OCI-LY1 (cell line): ENCODE results near the gene NT5C2.

Experiments
- H2AFZ ChIP-seq: fragments of 200-600 bp; sonication (generic), shearing (Covaris generic); 2 replicates; pipeline ENCODE4 v1.6.0; 2014; ENCODE audit warnings: antibody characterized with exemption, mild to moderate bottlenecking, low read length
- H3F3A ChIP-seq: fragments of 200-600 bp; sonication (generic), shearing (Covaris generic); 2 replicates; pipeline ENCODE4 v1.6.0; 2014; ENCODE audit warnings: mild to moderate bottlenecking, antibody characterized with exemption, low read length, moderate library complexity; ENCODE audit not compliant: insufficient read depth
- H3K27ac ChIP-seq: fragments of 200-600 bp; sonication (generic); 2 replicates; pipeline ENCODE4 v1.5.1; 2014; ENCODE audit warnings: low read length, mixed run types, mild to moderate bottlenecking, low read depth; ENCODE audit not compliant: poor library complexity, severe bottlenecking
- H3K27me3 ChIP-seq: fragments of 200-600 bp; sonication (generic); 2 replicates; pipeline ENCODE4 v1.6.0; 2014; ENCODE audit warnings: antibody characterized with exemption, mild to moderate bottlenecking, low read length, moderate library complexity; ENCODE audit not compliant: insufficient read depth
- H3K36me3 ChIP-seq: fragments of 200-600 bp; sonication (generic); 2 replicates; pipeline ENCODE4 v1.6.1; 2014; ENCODE audit warnings: mild to moderate bottlenecking, antibody characterized with exemption, low read length, moderate library complexity, mixed read lengths; ENCODE audit not compliant: insufficient read depth
- H3K4me1 ChIP-seq: fragments of 200-600 bp; sonication (generic); 2 replicates; pipeline ENCODE4 v1.5.1; 2014; ENCODE audit warnings: mild to moderate bottlenecking, low read length, moderate library complexity; ENCODE audit not compliant: insufficient read depth, severe bottlenecking
- H3K4me2 ChIP-seq: fragments of 200-600 bp; sonication (generic), shearing (Covaris generic); 2 replicates; pipeline ENCODE4 v1.6.1; 2014; ENCODE audit warnings: low read length
- H3K4me3 ChIP-seq: fragments of 200-600 bp; sonication (generic); 2 replicates; pipeline ENCODE4 v1.5.1; 2014; ENCODE audit warnings: low read length, low read depth, mild to moderate bottlenecking, mixed read lengths; ENCODE audit not compliant: poor library complexity, severe bottlenecking
- H3K79me2 ChIP-seq: fragments of 200-600 bp; shearing (Covaris generic); 2 replicates; pipeline ENCODE4 v1.6.1; 2016; ENCODE audit warnings: mixed run types, low read length, mixed read lengths; ENCODE audit not compliant: insufficient read depth
- H3K9ac ChIP-seq: fragments of 200-600 bp; sonication (generic), shearing (Covaris generic); 2 replicates; pipeline ENCODE4 v1.6.1; 2014; ENCODE audit warnings: mild to moderate bottlenecking, low read length, mixed read lengths
- H3K9me2 ChIP-seq: fragments of 200-600 bp; sonication (generic), shearing (Covaris generic); 2 replicates; pipeline ENCODE4 v1.6.1; 2014; ENCODE audit warnings: low read depth, mild to moderate bottlenecking, low read length, mixed read lengths
- H3K9me3 ChIP-seq: fragments of 200-600 bp; shearing (Covaris generic); 2 replicates; pipeline ENCODE4 v1.6.1; 2014; ENCODE audit warnings: low read length, mixed read lengths
- H4K20me1 ChIP-seq: fragments of 200-600 bp; sonication (generic), shearing (Covaris generic); 2 replicates; pipeline ENCODE4 v1.6.0; 2016; ENCODE audit warnings: mild to moderate bottlenecking, low read length; ENCODE audit not compliant: insufficient read depth
- CTCF ChIP-seq: fragments of 200-600 bp; sonication (generic), shearing (Covaris generic); IDR thresholded peaks from 2 replicates; pipeline ENCODE4 v1.5.1; 2017; ENCODE audit warnings: mild to moderate bottlenecking, antibody characterized with exemption, low read length, moderate library complexity, mixed read lengths
- EZH2 ChIP-seq: fragments of 200-600 bp; sonication (generic), shearing (Covaris generic); IDR thresholded peaks from 2 replicates; pipeline ENCODE4 v1.8.0; 2017; ENCODE audit warnings: borderline replicate concordance, mixed run types, mild to moderate bottlenecking, antibody characterized with exemption, low read length, moderate library complexity, mixed read lengths

Gene NT5C2

DNA sequence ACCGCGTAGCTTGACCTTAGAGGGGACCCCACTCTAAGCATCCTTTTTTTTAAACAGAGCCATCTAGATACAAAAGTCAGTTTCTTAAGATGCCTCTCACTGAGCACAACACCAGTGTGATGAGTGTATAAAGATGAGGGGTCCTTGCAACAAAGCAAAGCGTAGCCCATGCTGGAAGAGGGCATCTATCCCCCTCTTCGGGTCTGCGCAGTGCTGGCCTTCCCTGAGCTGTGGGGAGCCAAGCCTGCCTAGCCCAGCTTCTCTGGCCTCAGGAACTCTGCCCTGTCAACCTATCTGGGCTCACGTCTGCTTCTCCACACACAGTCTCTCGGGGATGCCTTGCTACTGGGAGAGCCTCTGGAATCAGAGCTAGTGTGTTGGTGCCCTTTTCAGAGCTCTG, 114.0 kb downstream of the NT5C2 start:
- H4K20me1 ChIP-seq = no peaks in the 10 kb centered on the region
- TF ChIP-seq EZH2 (no peak), CTCF (no peak)

DNA sequence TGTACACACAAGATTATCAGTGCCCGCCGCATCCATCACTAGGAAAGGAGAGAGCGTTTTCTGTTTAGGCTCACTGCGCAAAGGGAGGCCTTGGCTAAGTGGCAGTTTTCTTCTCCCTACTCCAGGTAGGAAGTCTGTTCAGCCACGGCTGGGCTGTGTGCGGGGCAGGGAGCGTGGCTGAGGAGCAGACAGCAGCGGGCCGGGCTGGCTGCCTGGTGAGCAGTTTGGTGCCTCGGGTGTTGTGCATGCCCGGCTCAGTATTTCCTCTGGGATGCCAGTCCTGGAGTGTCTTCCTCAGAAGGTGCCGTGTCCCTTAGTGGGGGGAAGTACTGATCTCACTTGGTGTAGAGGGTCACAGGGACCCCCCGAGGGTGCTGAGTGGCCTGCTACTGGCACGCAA, 114.4 kb downstream of the NT5C2 start:
- Histone ChIP-seq H3K4me2 (no peak overlapping the region), H3K9me3 (no peaks in the 10 kb centered on the region), H3K4me3 (no peak overlapping the region), H3K4me1 (no peaks in the 10 kb centered on the region), H3F3A (no peaks in the 10 kb centered on the region), H3K27me3 (no peaks in the 10 kb centered on the region), H3K27ac (no peak overlapping the region), H3K36me3 (peaks cover 3% of the 10 kb centered on the region; the same call in 1 of the 2 replicates), H3K9ac (no peak overlapping the region), H3K79me2 (no peaks in the 10 kb centered on the region), H3K9me2 (no peaks in the 10 kb centered on the region), H2AFZ (no peak overlapping the region), H4K20me1 (no peaks in the 10 kb centered on the region)
- no peak for TF ChIP-seq CTCF
- TF ChIP-seq EZH2 = no peak

More for the DNA sequence above, 114.0 kb downstream of the NT5C2 start:
- Histone ChIP-seq H3K4me3 (no peak overlapping the region), H3K9me2 (no peaks in the 10 kb centered on the region), H3K9ac (no peak overlapping the region), H3K9me3 (no peaks in the 10 kb centered on the region), H3K4me1 (no peaks in the 10 kb centered on the region), H3K27ac (no peak overlapping the region), H2AFZ (no peak overlapping the region), H3F3A (no peaks in the 10 kb centered on the region), H3K36me3 (peaks cover 7% of the 10 kb centered on the region; the same call in 1 of the 2 replicates), H3K27me3 (no peaks in the 10 kb centered on the region), H3K4me2 (no peak overlapping the region), H3K79me2 (no peaks in the 10 kb centered on the region)

- Histone ChIP-seq H3K4me3 (no peak overlapping the region), H3K9me3 (no peaks in the 10 kb centered on the region), H3K27ac (no peak overlapping the region), H3K36me3 (no peaks in the 10 kb centered on the region), H2AFZ (no peak overlapping the region), H3K4me1 (no peaks in the 10 kb centered on the region), H3K9ac (no peak overlapping the region), H3K9me2 (no peaks in the 10 kb centered on the region), H4K20me1 (no peaks in the 10 kb centered on the region), H3K27me3 (no peaks in the 10 kb centered on the region), H3K79me2 (no peaks in the 10 kb centered on the region), H3K4me2 (no peak overlapping the region), H3F3A (no peaks in the 10 kb centered on the region)
- no peak for TF ChIP-seq EZH2
- no peak for TF ChIP-seq CTCF
These were observed 114.8 kb downstream of the NT5C2 start for GRCh38 chr10:103078309-103078615.
